DND-41 (cell line): ENCODE data around the gene FBN1.

Source experiments
- EZH2 ChIP-seq: IDR thresholded peaks from 3 replicates; pipeline ENCODE4 v1.6.1; 2012; ENCODE audit warnings: borderline replicate concordance, low read depth, mild to moderate bottlenecking, moderate library complexity, low read length, inconsistent platforms; ENCODE audit not compliant: severe bottlenecking
- TF ChIP-seq, protein P1 (sequence below): IDR thresholded peaks from 2 replicates; pipeline ENCODE4 v1.5.1; 2012; ENCODE audit warnings: borderline replicate concordance, low read length, moderate library complexity, mild to moderate bottlenecking; ENCODE audit not compliant: poor library complexity, severe bottlenecking; ENCODE audit errors: extremely low read depth

DNA sequence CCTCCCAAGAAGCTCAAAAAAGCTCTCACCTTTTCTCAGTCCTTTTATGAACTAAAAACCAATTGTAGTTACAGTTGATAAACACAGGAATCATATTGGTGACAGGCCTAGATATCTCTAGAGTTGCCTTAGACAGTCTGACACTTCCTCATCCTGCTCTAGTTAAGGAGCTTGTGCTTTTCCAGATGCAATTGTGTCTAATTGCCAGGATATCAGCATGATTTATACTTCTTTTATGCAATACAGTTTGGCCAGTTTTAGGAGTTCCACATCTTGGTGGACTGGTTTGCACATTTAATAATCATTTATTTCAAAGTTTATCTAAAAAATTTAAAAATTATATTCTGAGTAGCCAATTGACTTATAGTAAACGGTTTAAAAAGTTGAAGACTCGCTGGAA is 218.6 kb downstream of the FBN1 start:
- TF ChIP-seq, protein P1, sequence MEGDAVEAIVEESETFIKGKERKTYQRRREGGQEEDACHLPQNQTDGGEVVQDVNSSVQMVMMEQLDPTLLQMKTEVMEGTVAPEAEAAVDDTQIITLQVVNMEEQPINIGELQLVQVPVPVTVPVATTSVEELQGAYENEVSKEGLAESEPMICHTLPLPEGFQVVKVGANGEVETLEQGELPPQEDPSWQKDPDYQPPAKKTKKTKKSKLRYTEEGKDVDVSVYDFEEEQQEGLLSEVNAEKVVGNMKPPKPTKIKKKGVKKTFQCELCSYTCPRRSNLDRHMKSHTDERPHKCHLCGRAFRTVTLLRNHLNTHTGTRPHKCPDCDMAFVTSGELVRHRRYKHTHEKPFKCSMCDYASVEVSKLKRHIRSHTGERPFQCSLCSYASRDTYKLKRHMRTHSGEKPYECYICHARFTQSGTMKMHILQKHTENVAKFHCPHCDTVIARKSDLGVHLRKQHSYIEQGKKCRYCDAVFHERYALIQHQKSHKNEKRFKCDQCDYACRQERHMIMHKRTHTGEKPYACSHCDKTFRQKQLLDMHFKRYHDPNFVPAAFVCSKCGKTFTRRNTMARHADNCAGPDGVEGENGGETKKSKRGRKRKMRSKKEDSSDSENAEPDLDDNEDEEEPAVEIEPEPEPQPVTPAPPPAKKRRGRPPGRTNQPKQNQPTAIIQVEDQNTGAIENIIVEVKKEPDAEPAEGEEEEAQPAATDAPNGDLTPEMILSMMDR: no peak
- no peak for TF ChIP-seq EZH2
